HCT116 (cell line): Measurements from ENCODE around the gene WDPCP. TPM values are rescaled to one million over a fixed set of nuclear protein-coding genes. Genes with fewer than 3 reads are reported as not detected.

Experiments
- ATAC-seq: fragments of 200-7000 bp; cut with Tn5 transposase; 2 replicates; pipeline ENCODE4 v1.9.1; 2020; ENCODE audit warnings: mild to moderate bottlenecking, moderate library complexity
- BruUV-seq: library from RNA; stranded (reverse); fragments of 400-500 nt; replicated peaks from 2 replicates; lab custom pipeline; 2021; lab: Mats Ljungman, UMichigan
- CTCF ChIA-PET: fragments of 300-600 bp; sonication (Branson Sonifier 250); formaldehyde crosslinking; loops from one replicate; lab custom pipeline; 2021; ENCODE audit warnings: antibody characterized with exemption; lab: Charles Lee
- POLR2A ChIA-PET: fragments of 300-600, 350-600 bp; sonication (Branson Sonifier 250); formaldehyde crosslinking; loops from one replicate; lab custom pipeline; 2021; ENCODE audit warnings: antibody characterized with exemption; lab: Charles Lee
- RAD21 ChIA-PET, 2 experiments: fragments of 300-600 bp; sonication (Branson Sonifier 250); formaldehyde crosslinking; loops; one replicate each; lab custom pipeline; 2023; ENCODE audit warnings: low total read pairs in 2 of 2; ENCODE audit not compliant: uncharacterized antibody in 2 of 2, unreplicated experiment in 2 of 2, low non-redundant PET in 1 of 2; lab: Charles Lee
- DNase-seq: peaks from one replicate; pipeline ENCODE4 v3.0.0-alpha.2; 2010; ENCODE audit warnings: low read depth, low spot score
- H2AFZ ChIP-seq: fragments of 200-600 bp; shearing (Covaris generic), sonication (generic); 2 replicates; pipeline ENCODE4 v1.6.1; 2017; ENCODE audit warnings: low read depth, mixed run types, mixed read lengths, antibody characterized with exemption, low read length; ENCODE audit not compliant: poor library complexity, severe bottlenecking
- H3K27ac ChIP-seq: 2 replicates; pipeline ENCODE4 v1.5.1; 2012; ENCODE audit warnings: low read depth, low read length
- H3K27me3 ChIP-seq: fragments of 200-600 bp; sonication (generic); 2 replicates; pipeline ENCODE4 v1.6.1; 2016; ENCODE audit warnings: mixed run types, low read length, mixed read lengths; ENCODE audit not compliant: insufficient read depth
- H3K36me3 ChIP-seq, 2 experiments: fragments of 200-500 bp in 1 of 2; fragments of 200-600 bp in 1 of 2; sonication (Bioruptor generic) in 1 of 2; sonication (generic) in 1 of 2; 2 replicates each; pipeline versions ENCODE4 v1.5.1 to v1.6.1; 2014 to 2016; ENCODE audit warnings: low read length in 2 of 2, inconsistent platforms in 1 of 2, mixed read lengths in 1 of 2, mixed run types in 1 of 2; ENCODE audit not compliant: insufficient read depth in 2 of 2, control insufficient read depth in 1 of 2
- H3K4me1 ChIP-seq, 2 experiments: fragments of 200-600 bp in 1 of 2; sonication (generic) in 1 of 2; 2 replicates each; pipeline versions ENCODE4 v1.5.1 to v1.6.1; 2012 to 2017; ENCODE audit warnings: low read length in 2 of 2, inconsistent platforms in 1 of 2, mild to moderate bottlenecking in 1 of 2, mixed read lengths in 1 of 2, mixed run types in 1 of 2, moderate library complexity in 1 of 2; ENCODE audit not compliant: insufficient read depth in 2 of 2, control insufficient read depth in 1 of 2
- H3K4me2 ChIP-seq: fragments of 200-600 bp; sonication (generic); 2 replicates; pipeline ENCODE4 v1.6.1; 2017; ENCODE audit warnings: mixed run types, low read length, mixed read lengths
- H3K4me3 ChIP-seq, 2 experiments: fragments of 200-600 bp in 1 of 2; sonication (generic) in 1 of 2; replicated peaks in 1 of 2; 2 replicates each; pipeline ENCODE4 v1.5.1; 2011 to 2016; ENCODE audit warnings: low read length in 2 of 2, control low read depth in 1 of 2, low read depth in 1 of 2, mild to moderate bottlenecking in 1 of 2, mixed read lengths in 1 of 2, mixed run types in 1 of 2
- H3K79me2 ChIP-seq: fragments of 200-600 bp; sonication (generic); 2 replicates; pipeline ENCODE4 v1.6.1; 2017; ENCODE audit warnings: mild to moderate bottlenecking, mixed run types, low read length, moderate library complexity, mixed read lengths; ENCODE audit not compliant: insufficient read depth
- H3K9ac ChIP-seq: fragments of 200-600 bp; sonication (generic); 2 replicates; pipeline ENCODE4 v1.6.1; 2016; ENCODE audit warnings: low read length, mixed read lengths
- H3K9me2 ChIP-seq: fragments of 200-600 bp; sonication (generic), shearing (Covaris generic); 2 replicates; pipeline ENCODE4 v1.6.1; 2017; ENCODE audit warnings: mixed run types, mild to moderate bottlenecking, moderate library complexity; ENCODE audit not compliant: insufficient read depth
- H3K9me3 ChIP-seq, 2 experiments: fragments of 200-500 bp in 1 of 2; fragments of 200-600 bp in 1 of 2; sonication (Bioruptor generic) in 1 of 2; sonication (generic) in 1 of 2; 2 replicates each; pipeline ENCODE4 v1.6.1; 2014 to 2017; ENCODE audit warnings: low read length in 2 of 2, mixed read lengths in 2 of 2, inconsistent platforms in 1 of 2, low read depth in 1 of 2, mild to moderate bottlenecking in 1 of 2, mixed run types in 1 of 2, moderate library complexity in 1 of 2; ENCODE audit not compliant: control insufficient read depth in 1 of 2, insufficient read depth in 1 of 2
- H4K20me1 ChIP-seq: fragments of 200-600 bp; sonication (generic), shearing (Covaris generic); 2 replicates; pipeline ENCODE4 v1.6.1; 2017; ENCODE audit warnings: mixed run types, mild to moderate bottlenecking, moderate library complexity; ENCODE audit not compliant: insufficient read depth
- CBX3 ChIP-seq: IDR thresholded peaks from 2 replicates; pipeline ENCODE4 v1.6.1; 2012; ENCODE audit warnings: low read depth
- EGR1 ChIP-seq: IDR thresholded peaks from 2 replicates; pipeline ENCODE4 v1.6.1; 2012; ENCODE audit warnings: low read depth
- EZH2 ChIP-seq: fragments of 200-600 bp; sonication (generic); IDR thresholded peaks from 2 replicates; pipeline ENCODE4 v1.6.1; 2017; ENCODE audit warnings: antibody characterized with exemption, mixed run types
- FOSL1 ChIP-seq: IDR thresholded peaks from 2 replicates; pipeline ENCODE4 v1.6.1; 2012; ENCODE audit warnings: low read depth
- JUND ChIP-seq: IDR thresholded peaks from 2 replicates; pipeline ENCODE4 v1.6.1; 2012
- SIN3A ChIP-seq: IDR thresholded peaks from 2 replicates; pipeline ENCODE4 v1.6.1; 2012; ENCODE audit warnings: low read depth
- SRF ChIP-seq: IDR thresholded peaks from 2 replicates; pipeline ENCODE4 v1.6.1; 2012; ENCODE audit warnings: low read depth
- TCF7L2 ChIP-seq: IDR thresholded peaks from 2 replicates; pipeline ENCODE4 v1.7.0; 2011; ENCODE audit warnings: borderline replicate concordance, inconsistent platforms; ENCODE audit not compliant: insufficient read depth, insufficient read length; ENCODE audit errors: extremely low read depth
- YY1 ChIP-seq: IDR thresholded peaks from 2 replicates; pipeline ENCODE4 v1.6.1; 2011; ENCODE audit warnings: low read length, low read depth, moderate library complexity, mild to moderate bottlenecking; ENCODE audit not compliant: insufficient replicate concordance; ENCODE audit errors: extremely low read depth
- intact Hi-C: fragments of 100-400 bp; cut with micrococcal nuclease; formaldehyde crosslinking; loops from 2 replicates; pipeline ENCODE4 v1.10.0; 2022
- total RNA-seq: library from RNA; stranded (reverse); gene quantifications from one replicate; pipeline ENCODE4 v1.2.1, GENCODE V29; 2021; ENCODE audit not compliant: unreplicated experiment
- TF ChIP-seq, protein P1 (sequence below): IDR thresholded peaks from 2 replicates; pipeline ENCODE4 v1.6.1; 2012
- TF ChIP-seq, protein P2 (sequence below): IDR thresholded peaks from 2 replicates; pipeline ENCODE4 v1.6.1; 2012; ENCODE audit warnings: low read depth

WDPCP gene
- total RNA-seq, 1 experiment from 2014 or later = 4.1 TPM

DNA sequence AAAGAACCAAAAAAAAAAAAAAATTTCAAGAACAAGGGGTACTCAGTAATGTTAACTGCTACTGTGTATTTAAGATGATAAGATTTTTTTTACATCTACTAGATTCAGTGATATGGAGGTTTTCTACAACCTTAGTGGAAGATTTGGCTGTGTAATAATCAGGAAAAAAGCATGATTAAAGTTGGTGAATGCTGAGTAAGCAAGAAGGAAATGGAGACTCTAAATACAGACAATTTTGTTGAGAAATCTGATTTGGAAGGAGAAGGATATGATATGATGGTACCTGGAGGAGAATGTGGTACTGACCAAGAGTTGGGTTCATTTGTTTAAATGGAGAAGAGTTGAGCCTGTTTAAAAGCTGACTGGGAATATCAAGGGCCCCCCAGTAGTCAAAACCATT, 125.1 kb downstream of the WDPCP start:
- Histone ChIP-seq H3K79me2 (no peaks in the 10 kb centered on the region), H3K4me2 (no peak overlapping the region), H3K9ac (no peak overlapping the region), H2AFZ (no peak overlapping the region), H3K4me1 (no peaks in the 10 kb centered on the region), H3K27ac (no peak overlapping the region), H3K9me2 (no peaks in the 10 kb centered on the region), H3K4me3 (no peak overlapping the region), H3K27me3 (no peaks in the 10 kb centered on the region), H3K36me3 (no peaks in the 10 kb centered on the region), H4K20me1 (no peaks in the 10 kb centered on the region), H3K9me3 (no peaks in the 10 kb centered on the region)
- ChIA-PET RAD21 (no interaction called here), POLR2A (interaction anchor here (0.7 kb wide), 1 partner anchor 23 kb away, joined by 3 read pairs; no protein-coding TSS in a partner anchor), CTCF (no interaction called here)
- TF ChIP-seq SIN3A = no peak
- TF ChIP-seq, protein P1, sequence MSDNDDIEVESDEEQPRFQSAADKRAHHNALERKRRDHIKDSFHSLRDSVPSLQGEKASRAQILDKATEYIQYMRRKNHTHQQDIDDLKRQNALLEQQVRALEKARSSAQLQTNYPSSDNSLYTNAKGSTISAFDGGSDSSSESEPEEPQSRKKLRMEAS = no peak
- TF ChIP-seq, protein P2, sequence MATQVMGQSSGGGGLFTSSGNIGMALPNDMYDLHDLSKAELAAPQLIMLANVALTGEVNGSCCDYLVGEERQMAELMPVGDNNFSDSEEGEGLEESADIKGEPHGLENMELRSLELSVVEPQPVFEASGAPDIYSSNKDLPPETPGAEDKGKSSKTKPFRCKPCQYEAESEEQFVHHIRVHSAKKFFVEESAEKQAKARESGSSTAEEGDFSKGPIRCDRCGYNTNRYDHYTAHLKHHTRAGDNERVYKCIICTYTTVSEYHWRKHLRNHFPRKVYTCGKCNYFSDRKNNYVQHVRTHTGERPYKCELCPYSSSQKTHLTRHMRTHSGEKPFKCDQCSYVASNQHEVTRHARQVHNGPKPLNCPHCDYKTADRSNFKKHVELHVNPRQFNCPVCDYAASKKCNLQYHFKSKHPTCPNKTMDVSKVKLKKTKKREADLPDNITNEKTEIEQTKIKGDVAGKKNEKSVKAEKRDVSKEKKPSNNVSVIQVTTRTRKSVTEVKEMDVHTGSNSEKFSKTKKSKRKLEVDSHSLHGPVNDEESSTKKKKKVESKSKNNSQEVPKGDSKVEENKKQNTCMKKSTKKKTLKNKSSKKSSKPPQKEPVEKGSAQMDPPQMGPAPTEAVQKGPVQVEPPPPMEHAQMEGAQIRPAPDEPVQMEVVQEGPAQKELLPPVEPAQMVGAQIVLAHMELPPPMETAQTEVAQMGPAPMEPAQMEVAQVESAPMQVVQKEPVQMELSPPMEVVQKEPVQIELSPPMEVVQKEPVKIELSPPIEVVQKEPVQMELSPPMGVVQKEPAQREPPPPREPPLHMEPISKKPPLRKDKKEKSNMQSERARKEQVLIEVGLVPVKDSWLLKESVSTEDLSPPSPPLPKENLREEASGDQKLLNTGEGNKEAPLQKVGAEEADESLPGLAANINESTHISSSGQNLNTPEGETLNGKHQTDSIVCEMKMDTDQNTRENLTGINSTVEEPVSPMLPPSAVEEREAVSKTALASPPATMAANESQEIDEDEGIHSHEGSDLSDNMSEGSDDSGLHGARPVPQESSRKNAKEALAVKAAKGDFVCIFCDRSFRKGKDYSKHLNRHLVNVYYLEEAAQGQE = no peak
- TF ChIP-seq CBX3 = no peak
- no peak for TF ChIP-seq SRF
- no peak for TF ChIP-seq EGR1
- no peak for TF ChIP-seq TCF7L2
- TF ChIP-seq YY1 = no peak
- no peak for TF ChIP-seq FOSL1
- TF ChIP-seq JUND = no peak
- no peak for TF ChIP-seq EZH2
- intact Hi-C loops = no loop called here
- ATAC-seq (no peak), DNase-seq (no peak)
- no TSS peak for BruUV-seq
